HG03521 (cell line): Measurements from ENCODE around the gene PAK5.
"Not testable (repeated sequence)": the region's sequence is repeated elsewhere in the genome, so short reads cannot be mapped to it uniquely, and the experiment has no call there.

Source experiments
- ATAC-seq: cut with Tn5 transposase; IDR thresholded peaks from one replicate; pipeline ENCODE4 v1.9.1; 2021; ENCODE audit warnings: mild to moderate bottlenecking, moderate library complexity; ENCODE audit not compliant: unreplicated experiment

Gene PAK5

GRCh38 chr20:9686455-9686854, 152.4 kb downstream of the PAK5 start:
- no peak for ATAC-seq

GRCh38 chr20:9686001-9686400, 152.9 kb downstream of the PAK5 start:
- no peak for ATAC-seq

DNA sequence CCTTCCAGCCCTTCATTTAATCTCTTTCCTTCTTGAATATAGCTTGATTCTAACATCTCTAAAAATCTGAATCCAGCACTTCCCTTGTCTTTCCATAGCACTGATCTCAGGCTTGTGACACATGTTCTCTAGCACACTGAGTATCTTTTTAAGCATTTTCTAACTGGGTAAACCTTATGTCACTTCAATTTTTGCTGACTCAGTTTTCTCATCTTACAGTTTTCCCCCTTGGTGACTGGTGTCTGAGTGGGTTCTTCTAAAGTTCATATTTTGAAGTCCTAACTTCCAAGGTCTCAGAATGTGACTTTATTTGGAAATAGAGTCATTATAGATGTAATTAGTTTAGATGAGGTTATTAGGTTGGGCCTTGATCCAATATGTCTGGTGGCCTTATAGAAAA, 153.9 kb downstream of the PAK5 start:
- no peak for ATAC-seq

- ATAC-seq = no peak
Measured at GRCh38 chr20:9677100-9677623, 161.7 kb downstream of the PAK5 start.

DNA sequence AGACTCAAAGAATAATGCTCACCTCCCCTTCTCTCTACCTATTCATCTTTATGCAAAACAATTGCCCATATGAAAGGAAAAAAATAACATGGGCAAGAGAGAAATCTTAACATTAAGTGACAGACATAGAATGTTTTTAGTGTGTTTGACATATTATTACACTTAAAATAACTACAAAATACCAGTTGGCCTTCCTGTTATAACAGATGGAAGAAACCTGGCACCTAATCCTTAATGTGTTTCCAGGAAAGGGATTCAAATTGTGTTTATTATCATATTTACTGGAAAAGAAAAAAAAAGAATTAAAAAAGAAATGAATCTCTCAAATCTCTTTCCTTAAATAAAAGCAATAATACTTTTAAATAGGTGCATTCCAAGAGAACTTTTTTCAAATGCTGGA, 165.9 kb downstream of the PAK5 start:
- no peak for ATAC-seq

- ATAC-seq = no peak
Measured at GRCh38 chr20:9672027-9672426, 166.8 kb downstream of the PAK5 start.

DNA sequence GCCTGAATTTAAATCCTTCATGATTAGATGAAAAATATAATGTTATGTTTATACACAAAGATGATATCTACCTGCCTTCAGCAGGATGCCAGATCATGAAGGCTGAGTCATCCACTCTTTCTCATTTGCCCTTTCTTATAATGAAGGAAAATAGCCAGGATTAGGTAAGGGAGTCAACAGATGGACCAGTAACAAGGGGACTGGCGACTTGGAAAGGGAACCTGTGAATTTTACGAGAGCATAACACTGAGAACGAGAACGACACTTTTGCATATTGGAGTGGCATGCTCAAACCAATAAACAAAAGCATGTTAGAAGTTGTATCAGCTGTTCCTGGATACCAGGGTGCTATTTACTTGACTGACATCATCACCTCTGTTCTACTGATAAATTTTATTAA, 170.5 kb downstream of the PAK5 start:
- no peak for ATAC-seq

DNA sequence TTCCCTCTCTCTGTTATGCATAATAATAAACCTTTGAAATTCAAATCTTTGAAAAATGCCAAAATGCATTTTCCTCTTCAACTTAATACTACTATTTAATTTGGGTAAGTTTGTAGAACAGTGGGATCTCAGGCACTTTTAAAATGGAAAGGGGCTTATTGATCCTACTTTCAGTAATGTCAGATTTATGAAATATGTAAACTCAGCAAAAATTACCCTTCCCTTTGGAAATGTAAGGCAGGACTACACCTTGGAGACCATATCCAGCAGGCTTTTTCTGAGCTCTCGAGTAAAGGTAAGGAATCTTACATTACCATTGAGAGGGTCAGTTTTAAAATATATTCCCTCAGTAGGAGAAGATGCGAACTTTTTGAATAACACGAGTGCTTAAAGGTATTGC, 175.5 kb downstream of the PAK5 start:
- ATAC-seq = no peak

DNA sequence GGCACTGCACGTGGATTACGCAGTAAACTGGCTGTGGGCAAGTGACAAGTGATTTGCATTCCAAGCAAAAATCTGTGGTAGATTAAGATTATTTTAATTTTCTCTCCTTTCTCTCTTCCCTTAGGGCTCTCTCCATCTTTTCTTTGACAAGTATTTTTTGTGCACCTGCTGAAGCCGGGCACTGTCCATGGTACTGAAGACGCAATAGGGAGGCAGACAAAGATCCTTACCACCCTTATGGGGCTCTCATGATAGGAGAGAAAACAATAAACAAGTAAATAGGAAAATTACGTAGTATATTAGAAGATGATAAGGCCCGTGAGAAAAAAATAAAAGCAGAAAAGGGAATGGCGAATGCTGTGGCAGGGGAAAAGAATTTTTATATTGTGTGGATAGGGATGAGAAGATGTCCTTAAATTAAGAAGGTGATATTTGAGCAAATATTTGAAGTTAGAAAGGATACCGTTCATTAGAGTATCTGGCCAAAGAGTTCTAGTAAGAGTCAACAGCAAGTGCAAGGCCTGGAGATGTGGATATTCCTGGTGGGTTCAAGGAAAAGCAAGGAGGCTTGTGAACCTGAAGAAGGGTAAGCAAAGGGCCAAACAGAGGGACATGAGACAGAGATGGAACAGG, 178.5 kb downstream of the PAK5 start:
- ATAC-seq = no peak

- no peak for ATAC-seq
Measured at GRCh38 chr20:9647741-9648140, 191.1 kb downstream of the PAK5 start.

- ATAC-seq = no peak
Measured at GRCh38 chr20:9646375-9646774, 192.5 kb downstream of the PAK5 start.

- no peak for ATAC-seq
Measured at GRCh38 chr20:9642882-9643281, 196.0 kb downstream of the PAK5 start.

GRCh38 chr20:9641499-9642000, 197.3 kb downstream of the PAK5 start:
- ATAC-seq = not testable (repeated sequence)

- ATAC-seq = no peak
Measured at GRCh38 chr20:9637889-9638288, 201.0 kb downstream of the PAK5 start.

DNA sequence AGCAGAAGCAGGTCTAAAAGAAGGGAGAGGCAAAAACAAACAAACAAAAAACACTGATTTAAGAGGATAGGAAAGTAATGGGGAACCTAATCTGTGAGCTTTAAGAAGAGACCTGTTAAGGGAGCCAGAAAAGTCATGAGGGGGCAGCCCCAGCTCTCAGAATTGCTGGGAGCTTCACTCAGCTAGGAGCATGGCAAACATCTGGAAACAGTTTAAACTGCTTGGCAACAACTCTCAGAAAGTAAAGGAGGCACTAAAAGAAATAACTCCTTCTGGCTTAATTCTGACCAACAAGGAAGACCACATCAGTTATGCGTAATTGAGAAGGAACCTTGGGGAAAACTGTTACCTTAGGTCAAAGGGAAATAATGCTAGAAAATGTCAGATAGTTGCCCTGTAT, 203.1 kb downstream of the PAK5 start:
- ATAC-seq = no peak

DNA sequence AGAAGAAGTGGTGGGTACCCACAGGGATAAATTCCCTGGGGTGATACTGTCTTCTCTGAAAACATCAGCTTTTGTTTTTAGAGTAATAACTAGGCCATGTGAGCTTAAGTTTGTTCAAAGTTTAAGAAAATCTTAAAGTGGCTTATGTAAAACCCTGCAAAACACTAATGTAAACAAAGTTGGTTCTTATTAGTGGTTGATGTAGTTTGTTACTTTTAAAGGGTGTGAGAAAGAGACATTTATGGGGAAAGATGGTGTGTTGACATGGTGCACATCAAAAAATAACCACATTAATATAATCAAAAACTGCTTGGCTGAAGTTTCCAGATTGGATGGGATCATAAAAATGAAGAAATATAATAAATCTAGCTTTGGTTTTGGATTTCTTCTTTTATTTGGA, 204.5 kb downstream of the PAK5 start:
- ATAC-seq = no peak

DNA sequence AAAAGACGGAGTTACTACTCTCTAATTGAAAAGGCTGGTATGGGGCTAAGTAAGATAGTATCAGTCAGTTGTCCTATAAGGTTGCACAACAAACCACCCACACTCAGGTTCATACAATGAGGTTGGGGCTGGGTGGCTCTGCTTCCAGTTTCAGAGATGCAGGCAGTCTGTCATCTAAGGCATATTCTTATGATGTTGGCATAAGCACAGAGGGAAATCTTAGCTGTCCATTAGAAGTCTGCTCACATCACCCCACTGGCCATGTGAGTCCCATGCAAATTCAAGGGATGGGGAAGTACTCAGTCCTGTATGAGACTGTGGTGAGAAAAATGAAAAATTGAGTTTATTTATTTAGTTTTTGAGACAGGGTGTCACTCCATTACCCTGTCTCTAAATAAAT, 205.9 kb downstream of the PAK5 start:
- ATAC-seq = no peak

DNA sequence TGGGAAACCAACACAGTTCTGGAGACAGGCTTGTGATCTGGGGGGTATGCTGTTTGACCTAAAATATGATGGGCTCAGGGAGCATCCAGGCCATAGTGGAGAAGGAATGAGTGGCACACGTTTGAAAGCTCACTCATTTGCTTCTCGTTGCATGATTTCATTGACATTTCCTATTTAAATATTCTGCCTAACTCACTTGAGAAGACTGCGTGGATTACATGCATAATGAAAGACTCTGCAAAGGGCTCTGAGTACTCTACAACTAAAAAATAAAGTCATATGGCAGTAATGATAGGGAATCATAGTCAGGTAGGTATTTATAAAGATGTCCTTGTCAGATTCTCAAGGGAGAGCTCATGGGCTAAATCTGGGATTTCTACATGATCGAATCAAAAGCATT, 206.6 kb downstream of the PAK5 start:
- no peak for ATAC-seq

DNA sequence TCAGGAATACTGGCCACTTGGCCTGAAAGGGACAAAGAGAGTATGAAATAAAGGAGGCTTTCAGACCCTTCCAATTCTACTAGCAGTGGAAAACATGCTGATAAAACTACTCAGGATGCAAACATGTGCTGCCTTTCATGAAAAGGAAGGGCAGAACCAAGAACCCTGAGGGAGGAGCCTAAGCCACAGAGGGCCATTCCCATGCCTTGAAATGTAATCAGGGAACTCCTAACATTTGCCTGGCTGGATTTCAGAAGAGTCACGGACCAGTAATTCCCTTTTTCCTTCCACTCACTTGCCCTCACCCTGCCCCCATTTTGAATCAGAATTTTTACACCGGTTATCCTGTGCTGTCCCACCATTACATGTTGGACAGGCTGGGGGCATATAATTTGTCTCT, 208.3 kb downstream of the PAK5 start:
- ATAC-seq = no peak

- no peak for ATAC-seq
Measured at GRCh38 chr20:9629831-9630230, 209.0 kb downstream of the PAK5 start.

- ATAC-seq = no peak
Measured at GRCh38 chr20:9628589-9628988, 210.3 kb downstream of the PAK5 start.

DNA sequence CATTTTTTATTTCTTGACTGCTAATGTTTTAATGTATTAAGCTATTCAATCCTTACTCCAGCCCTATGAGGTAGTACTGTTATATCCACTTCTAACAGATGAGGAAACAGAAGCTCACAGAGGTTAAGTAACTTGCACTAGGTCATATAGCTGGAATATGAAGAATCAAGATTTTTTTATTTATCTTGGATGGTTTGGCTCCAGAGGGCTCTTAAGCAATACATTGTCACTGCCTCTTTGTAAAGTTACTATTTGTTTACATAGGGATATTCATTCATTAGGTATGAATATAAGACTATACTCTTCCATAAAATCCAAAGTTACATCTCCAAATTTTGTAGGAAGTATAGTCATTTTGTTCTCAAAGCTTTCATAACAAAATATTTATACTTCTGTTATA, 210.7 kb downstream of the PAK5 start:
- no peak for ATAC-seq

- no peak for ATAC-seq
Measured at GRCh38 chr20:9627219-9627618, 211.7 kb downstream of the PAK5 start.
